ENCODE measurements around the gene USB1. TPM values are rescaled to one million over a fixed set of nuclear protein-coding genes. Genes with fewer than 3 reads are reported as not detected.

Gene USB1
- total and polyA plus RNA-seq, 2 experiments from 2014 or later = 79.6 to 118 TPM

DNA sequence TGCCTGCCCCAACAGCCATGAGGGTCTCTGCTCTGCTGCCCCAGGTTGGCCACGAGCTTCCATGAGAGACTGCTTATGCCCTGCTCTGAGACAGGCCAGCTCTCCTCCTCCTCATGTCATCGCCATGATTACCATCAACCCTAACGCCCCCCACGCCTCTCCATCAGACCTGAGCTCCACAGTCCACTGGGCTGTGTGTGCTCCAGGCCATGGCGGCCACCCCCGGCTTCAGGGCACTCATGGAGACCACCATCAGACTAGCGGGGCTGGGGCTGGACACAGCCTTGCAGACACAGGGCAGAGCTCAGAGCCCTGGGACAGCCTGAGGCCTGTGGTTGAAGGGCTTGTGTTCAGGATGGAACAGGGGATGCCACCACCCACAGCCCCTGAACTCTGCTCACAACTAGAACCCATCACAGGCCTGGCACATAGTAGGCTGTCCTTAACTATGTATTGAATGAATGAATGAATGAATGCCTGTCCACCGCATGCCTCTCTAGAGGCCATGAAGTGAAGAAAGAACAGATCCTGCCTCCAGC, 44.9 kb upstream of the USB1 start (continued):
- TF ChIP-seq, protein P1, sequence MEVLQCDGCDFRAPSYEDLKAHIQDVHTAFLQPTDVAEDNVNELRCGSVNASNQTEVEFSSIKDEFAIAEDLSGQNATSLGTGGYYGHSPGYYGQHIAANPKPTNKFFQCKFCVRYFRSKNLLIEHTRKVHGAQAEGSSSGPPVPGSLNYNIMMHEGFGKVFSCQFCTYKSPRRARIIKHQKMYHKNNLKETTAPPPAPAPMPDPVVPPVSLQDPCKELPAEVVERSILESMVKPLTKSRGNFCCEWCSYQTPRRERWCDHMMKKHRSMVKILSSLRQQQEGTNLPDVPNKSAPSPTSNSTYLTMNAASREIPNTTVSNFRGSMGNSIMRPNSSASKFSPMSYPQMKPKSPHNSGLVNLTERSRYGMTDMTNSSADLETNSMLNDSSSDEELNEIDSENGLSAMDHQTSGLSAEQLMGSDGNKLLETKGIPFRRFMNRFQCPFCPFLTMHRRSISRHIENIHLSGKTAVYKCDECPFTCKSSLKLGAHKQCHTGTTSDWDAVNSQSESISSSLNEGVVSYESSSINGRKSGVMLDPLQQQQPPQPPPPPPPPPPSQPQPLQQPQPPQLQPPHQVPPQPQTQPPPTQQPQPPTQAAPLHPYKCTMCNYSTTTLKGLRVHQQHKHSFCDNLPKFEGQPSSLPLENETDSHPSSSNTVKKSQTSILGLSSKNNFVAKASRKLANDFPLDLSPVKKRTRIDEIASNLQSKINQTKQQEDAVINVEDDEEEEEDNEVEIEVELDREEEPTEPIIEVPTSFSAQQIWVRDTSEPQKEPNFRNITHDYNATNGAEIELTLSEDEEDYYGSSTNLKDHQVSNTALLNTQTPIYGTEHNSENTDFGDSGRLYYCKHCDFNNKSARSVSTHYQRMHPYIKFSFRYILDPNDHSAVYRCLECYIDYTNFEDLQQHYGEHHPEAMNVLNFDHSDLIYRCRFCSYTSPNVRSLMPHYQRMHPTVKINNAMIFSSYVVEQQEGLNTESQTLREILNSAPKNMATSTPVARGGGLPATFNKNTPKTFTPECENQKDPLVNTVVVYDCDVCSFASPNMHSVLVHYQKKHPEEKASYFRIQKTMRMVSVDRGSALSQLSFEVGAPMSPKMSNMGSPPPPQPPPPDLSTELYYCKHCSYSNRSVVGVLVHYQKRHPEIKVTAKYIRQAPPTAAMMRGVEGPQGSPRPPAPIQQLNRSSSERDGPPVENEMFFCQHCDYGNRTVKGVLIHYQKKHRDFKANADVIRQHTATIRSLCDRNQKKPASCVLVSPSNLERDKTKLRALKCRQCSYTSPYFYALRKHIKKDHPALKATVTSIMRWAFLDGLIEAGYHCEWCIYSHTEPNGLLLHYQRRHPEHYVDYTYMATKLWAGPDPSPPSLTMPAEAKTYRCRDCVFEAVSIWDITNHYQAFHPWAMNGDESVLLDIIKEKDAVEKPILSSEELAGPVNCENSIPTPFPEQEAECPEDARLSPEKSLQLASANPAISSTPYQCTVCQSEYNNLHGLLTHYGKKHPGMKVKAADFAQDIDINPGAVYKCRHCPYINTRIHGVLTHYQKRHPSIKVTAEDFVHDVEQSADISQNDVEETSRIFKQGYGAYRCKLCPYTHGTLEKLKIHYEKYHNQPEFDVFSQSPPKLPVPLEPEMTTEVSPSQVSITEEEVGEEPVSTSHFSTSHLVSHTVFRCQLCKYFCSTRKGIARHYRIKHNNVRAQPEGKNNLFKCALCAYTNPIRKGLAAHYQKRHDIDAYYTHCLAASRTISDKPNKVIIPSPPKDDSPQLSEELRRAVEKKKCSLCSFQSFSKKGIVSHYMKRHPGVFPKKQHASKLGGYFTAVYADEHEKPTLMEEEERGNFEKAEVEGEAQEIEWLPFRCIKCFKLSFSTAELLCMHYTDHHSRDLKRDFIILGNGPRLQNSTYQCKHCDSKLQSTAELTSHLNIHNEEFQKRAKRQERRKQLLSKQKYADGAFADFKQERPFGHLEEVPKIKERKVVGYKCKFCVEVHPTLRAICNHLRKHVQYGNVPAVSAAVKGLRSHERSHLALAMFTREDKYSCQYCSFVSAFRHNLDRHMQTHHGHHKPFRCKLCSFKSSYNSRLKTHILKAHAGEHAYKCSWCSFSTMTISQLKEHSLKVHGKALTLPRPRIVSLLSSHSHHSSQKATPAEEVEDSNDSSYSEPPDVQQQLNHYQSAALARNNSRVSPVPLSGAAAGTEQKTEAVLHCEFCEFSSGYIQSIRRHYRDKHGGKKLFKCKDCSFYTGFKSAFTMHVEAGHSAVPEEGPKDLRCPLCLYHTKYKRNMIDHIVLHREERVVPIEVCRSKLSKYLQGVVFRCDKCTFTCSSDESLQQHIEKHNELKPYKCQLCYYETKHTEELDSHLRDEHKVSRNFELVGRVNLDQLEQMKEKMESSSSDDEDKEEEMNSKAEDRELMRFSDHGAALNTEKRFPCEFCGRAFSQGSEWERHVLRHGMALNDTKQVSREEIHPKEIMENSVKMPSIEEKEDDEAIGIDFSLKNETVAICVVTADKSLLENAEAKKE (CRISPR knock-in tag; IDR thresholded peaks at IDR 0.05) = no peak
- TF ChIP-seq EZH2 (IDR thresholded peaks at IDR 0.05; ENCODE audit: low read depth, unreplicated experiment) (no peak), POLR2AphosphoS5 (IDR thresholded peaks at IDR 0.05; ENCODE audit: low read depth) (no peak)

DNA sequence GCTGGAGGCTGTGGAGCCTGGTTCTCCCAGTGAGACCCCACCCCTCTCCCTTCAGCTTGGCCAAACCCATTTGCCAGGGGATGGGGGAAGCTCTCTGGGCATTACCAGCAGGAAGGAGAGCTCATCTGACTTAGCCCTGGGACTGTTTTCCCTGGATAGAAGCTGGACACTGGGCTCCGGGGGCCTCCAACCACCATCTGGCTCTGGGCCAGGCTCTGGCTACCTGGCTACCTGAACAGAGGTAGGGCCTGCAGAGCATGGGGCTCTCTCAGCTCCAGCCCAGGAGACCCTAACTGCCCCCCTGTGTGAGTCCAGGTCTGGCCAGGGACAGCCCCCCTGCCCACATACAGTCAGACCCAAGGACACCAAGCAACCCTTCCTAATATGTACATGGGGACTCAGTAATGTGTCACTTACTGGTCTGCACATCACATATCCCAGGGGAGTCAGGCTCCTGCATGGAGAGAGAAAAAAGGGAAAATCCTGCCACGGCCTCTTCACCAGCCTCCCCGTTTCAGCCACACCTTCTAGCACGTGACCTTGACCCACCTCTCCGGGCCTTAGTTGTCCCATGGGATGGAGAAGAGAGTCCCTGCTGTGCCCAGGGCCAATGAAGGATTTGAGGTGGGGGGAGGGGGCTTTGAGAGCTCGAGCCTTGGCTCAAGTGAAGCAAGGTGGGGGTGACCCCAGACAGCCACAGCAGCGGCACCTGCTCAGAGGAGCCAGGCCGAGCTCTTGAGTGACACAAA, 44.1 kb upstream of the USB1 start:
- Mint-ChIP-seq H3K27me3 (ENCODE audit: insufficient read depth, low read depth, poor library complexity) (peaks cover 11% of the 10 kb centered on the region), H3K4me1 (peaks cover 15% of the 10 kb centered on the region), H3K36me3 (ENCODE audit: low read depth) (no peaks in the 10 kb centered on the region), H3K27ac (no peak overlapping the region), H3K9me3 (no peaks in the 10 kb centered on the region), H3K4me3 (no peak overlapping the region)
- no peak overlapping the region for H3K4me2 ChIP-seq
- H3K27me3 ChIP-seq (ENCODE audit: insufficient read depth) = no peaks in the 10 kb centered on the region
- no peaks in the 10 kb centered on the region for H3K4me1 ChIP-seq (ENCODE audit: insufficient read depth)
- no peaks in the 10 kb centered on the region for H3K9me2 ChIP-seq (ENCODE audit: insufficient read depth)
- DNase-seq (ENCODE audit: low spot score) (no peak), ATAC-seq (no peak)
- H3F3A ChIP-seq (replicated peaks; ENCODE audit: low read depth) = no peaks in the 10 kb centered on the region
- H3K36me3 ChIP-seq (ENCODE audit: insufficient read depth) = no peaks in the 10 kb centered on the region
- H3K4me3 ChIP-seq = no peak overlapping the region
- H3K27ac ChIP-seq (ENCODE audit: low read depth) = no peak overlapping the region
- H3K79me2 ChIP-seq (replicated peaks; ENCODE audit: insufficient read depth) = no peaks in the 10 kb centered on the region
- no peak overlapping the region for H2AFZ ChIP-seq
- H4K20me1 ChIP-seq (replicated peaks; ENCODE audit: insufficient read depth) = no peaks in the 10 kb centered on the region
- TF ChIP-seq, protein P2, sequence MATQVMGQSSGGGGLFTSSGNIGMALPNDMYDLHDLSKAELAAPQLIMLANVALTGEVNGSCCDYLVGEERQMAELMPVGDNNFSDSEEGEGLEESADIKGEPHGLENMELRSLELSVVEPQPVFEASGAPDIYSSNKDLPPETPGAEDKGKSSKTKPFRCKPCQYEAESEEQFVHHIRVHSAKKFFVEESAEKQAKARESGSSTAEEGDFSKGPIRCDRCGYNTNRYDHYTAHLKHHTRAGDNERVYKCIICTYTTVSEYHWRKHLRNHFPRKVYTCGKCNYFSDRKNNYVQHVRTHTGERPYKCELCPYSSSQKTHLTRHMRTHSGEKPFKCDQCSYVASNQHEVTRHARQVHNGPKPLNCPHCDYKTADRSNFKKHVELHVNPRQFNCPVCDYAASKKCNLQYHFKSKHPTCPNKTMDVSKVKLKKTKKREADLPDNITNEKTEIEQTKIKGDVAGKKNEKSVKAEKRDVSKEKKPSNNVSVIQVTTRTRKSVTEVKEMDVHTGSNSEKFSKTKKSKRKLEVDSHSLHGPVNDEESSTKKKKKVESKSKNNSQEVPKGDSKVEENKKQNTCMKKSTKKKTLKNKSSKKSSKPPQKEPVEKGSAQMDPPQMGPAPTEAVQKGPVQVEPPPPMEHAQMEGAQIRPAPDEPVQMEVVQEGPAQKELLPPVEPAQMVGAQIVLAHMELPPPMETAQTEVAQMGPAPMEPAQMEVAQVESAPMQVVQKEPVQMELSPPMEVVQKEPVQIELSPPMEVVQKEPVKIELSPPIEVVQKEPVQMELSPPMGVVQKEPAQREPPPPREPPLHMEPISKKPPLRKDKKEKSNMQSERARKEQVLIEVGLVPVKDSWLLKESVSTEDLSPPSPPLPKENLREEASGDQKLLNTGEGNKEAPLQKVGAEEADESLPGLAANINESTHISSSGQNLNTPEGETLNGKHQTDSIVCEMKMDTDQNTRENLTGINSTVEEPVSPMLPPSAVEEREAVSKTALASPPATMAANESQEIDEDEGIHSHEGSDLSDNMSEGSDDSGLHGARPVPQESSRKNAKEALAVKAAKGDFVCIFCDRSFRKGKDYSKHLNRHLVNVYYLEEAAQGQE (IDR thresholded peaks at IDR 0.05; ENCODE audit: unreplicated experiment) = no peak
- TF ChIP-seq NANOG (IDR thresholded peaks at IDR 0.05; ENCODE audit: borderline replicate concordance) (no peak), EZH2 (IDR thresholded peaks at IDR 0.05; ENCODE audit: low read depth, unreplicated experiment) (no peak)

Data from GM23338 (cell line).